ENCODE measurements around the gene MYCBP2.

Gene MYCBP2

DNA sequence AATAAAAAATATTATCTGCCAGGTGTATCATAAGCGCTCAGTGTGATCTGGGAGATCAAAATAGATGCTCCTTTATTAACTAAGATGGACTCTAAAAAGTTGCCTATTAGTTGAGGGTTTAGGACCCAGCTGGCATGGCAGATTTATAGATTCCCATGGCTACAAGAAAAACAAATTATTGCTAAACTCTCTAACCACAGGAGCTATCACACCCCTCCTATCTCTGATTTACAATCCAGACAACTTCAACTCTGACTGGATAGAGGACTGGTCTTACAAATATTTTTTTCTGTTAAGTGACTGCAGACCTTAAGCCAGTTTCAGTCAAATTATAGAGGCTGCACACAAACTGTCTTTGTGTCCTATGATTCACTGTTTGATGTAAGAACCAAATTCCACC is 45.4 kb upstream of the MYCBP2 start:
- no peaks in the 10 kb centered on the region for H3K9me3 ChIP-seq (ENCODE audit: severe bottlenecking)
- no peak for DNase-seq
- no peaks in the 10 kb centered on the region for H3K27me3 ChIP-seq (ENCODE audit: insufficient read depth, low read depth, severe bottlenecking)
- no peak overlapping the region for H3K27ac ChIP-seq
- no peak overlapping the region for H3K4me3 ChIP-seq (ENCODE audit: low read depth, low read length)
- TF ChIP-seq, protein P1, sequence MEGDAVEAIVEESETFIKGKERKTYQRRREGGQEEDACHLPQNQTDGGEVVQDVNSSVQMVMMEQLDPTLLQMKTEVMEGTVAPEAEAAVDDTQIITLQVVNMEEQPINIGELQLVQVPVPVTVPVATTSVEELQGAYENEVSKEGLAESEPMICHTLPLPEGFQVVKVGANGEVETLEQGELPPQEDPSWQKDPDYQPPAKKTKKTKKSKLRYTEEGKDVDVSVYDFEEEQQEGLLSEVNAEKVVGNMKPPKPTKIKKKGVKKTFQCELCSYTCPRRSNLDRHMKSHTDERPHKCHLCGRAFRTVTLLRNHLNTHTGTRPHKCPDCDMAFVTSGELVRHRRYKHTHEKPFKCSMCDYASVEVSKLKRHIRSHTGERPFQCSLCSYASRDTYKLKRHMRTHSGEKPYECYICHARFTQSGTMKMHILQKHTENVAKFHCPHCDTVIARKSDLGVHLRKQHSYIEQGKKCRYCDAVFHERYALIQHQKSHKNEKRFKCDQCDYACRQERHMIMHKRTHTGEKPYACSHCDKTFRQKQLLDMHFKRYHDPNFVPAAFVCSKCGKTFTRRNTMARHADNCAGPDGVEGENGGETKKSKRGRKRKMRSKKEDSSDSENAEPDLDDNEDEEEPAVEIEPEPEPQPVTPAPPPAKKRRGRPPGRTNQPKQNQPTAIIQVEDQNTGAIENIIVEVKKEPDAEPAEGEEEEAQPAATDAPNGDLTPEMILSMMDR (IDR thresholded peaks at IDR 0.05; ENCODE audit: low read depth, low read length): no peak
- H3K36me3 ChIP-seq: no peaks in the 10 kb centered on the region

DNA sequence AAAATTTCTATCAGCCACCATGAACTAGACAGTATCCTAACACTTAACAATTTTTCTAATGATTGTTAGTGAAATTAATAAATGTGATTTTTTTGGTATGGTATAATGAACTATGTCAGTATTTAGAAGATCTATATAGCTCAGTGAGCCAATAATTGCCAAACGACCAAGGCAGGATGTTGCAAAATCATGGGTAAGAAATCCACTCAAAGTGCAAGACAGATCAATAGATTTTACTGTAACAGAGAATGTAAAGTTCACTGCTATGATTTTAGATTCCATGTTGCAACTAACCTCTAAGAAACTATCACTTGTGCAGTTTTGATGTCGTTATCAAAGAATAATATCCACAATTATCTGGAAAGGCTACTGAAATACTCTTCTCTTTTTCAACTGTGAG is 44.0 kb upstream of the MYCBP2 start:
- no peak for DNase-seq
- no peak overlapping the region for H3K4me3 ChIP-seq (ENCODE audit: low read depth, low read length)
- TF ChIP-seq, protein P1 (IDR thresholded peaks at IDR 0.05; ENCODE audit: low read depth, low read length): no peak
- no peaks in the 10 kb centered on the region for H3K27me3 ChIP-seq (ENCODE audit: insufficient read depth, low read depth, severe bottlenecking)
- no peaks in the 10 kb centered on the region for H3K9me3 ChIP-seq (ENCODE audit: severe bottlenecking)
- H3K27ac ChIP-seq: no peak overlapping the region
- no peaks in the 10 kb centered on the region for H3K36me3 ChIP-seq

DNA sequence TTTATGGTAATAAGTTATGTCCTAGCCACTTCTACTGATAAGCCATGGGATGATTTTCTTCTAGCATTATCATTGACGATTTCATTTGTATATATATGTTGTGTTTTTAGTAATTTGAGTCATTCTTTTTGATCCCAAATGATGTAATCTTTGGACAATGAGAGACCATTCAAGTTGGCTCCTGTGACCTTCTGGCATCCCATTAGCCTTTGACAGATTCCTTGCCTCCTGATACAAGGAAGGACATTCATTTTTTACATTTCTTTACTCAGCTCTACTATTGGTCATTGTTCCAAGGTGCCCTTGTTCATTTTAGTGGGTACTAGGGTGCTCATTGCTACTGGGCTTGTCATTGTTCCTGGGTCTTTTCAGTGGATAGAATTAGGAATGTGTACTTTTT is 35.3 kb upstream of the MYCBP2 start:
- Histone ChIP-seq H3K9me3 (ENCODE audit: severe bottlenecking) (no peaks in the 10 kb centered on the region), H3K27ac (no peak overlapping the region), H3K36me3 (no peaks in the 10 kb centered on the region), H3K4me3 (ENCODE audit: low read depth, low read length) (no peak overlapping the region), H3K27me3 (ENCODE audit: insufficient read depth, low read depth, severe bottlenecking) (no peaks in the 10 kb centered on the region)
- TF ChIP-seq, protein P1 (IDR thresholded peaks at IDR 0.05; ENCODE audit: low read depth, low read length): no peak
- no peak for DNase-seq

DNA sequence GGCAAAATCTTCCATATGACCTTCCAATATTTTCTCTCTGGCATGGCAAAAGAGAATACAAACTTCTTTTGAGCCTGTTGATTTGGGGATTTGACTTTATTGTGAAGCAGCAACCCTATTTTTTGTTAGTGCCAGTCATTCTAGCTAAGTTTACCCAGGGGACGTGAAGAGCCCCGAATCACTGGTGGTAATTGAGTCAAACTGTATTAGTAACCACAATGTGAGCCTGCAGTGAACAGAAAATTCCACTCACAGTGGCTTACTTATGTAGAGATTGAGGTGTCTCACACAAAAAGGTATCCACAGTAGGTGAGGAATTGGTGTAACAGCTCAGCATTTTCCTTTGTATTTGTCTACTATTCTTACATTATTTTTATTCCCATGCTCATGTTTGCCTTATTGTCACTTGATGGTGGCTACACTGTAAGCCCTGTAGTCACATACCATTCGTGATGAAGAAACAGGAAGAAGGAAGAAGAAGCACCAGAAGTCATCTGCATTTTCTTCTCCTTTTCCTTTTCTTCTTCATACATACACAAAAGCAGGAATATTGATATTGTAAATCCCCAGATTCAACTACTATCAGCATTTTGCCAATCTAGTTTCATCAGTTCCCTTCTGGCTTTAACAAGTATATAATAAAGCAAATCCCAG is 33.3 kb upstream of the MYCBP2 start:
- H3K36me3 ChIP-seq: no peaks in the 10 kb centered on the region
- H3K9me3 ChIP-seq (ENCODE audit: severe bottlenecking): no peaks in the 10 kb centered on the region
- H3K27me3 ChIP-seq (ENCODE audit: insufficient read depth, low read depth, severe bottlenecking): no peaks in the 10 kb centered on the region
- H3K27ac ChIP-seq: no peak overlapping the region
- H3K4me3 ChIP-seq (ENCODE audit: low read depth, low read length): no peak overlapping the region
- TF ChIP-seq, protein P1 (IDR thresholded peaks at IDR 0.05; ENCODE audit: low read depth, low read length): no peak
- no peak for DNase-seq

DNA sequence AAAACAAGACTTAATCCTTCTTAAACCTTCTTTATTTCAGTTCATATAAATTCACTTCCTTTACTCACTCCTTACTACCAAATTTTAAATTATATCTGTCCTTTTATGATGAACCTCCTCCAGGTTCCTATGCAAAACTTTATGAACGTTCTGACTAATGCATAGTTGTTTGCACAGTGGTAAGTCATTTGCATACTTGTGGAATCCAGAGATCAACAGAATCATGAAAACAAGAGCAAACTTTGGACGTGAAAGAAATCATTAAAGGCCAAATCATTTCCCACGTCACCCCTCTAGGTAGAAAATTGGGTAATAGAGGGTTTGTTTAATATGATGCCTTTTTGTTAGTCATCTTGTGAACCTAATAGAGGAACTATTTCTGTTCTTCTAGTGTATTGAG is 32.3 kb upstream of the MYCBP2 start:
- DNase-seq: no peak
- TF ChIP-seq, protein P1 (IDR thresholded peaks at IDR 0.05; ENCODE audit: low read depth, low read length): no peak
- H3K27me3 ChIP-seq (ENCODE audit: insufficient read depth, low read depth, severe bottlenecking): no peaks in the 10 kb centered on the region
- H3K36me3 ChIP-seq: no peaks in the 10 kb centered on the region
- H3K4me3 ChIP-seq (ENCODE audit: low read depth, low read length): no peak overlapping the region
- H3K9me3 ChIP-seq (ENCODE audit: severe bottlenecking): no peaks in the 10 kb centered on the region
- no peak overlapping the region for H3K27ac ChIP-seq

DNA sequence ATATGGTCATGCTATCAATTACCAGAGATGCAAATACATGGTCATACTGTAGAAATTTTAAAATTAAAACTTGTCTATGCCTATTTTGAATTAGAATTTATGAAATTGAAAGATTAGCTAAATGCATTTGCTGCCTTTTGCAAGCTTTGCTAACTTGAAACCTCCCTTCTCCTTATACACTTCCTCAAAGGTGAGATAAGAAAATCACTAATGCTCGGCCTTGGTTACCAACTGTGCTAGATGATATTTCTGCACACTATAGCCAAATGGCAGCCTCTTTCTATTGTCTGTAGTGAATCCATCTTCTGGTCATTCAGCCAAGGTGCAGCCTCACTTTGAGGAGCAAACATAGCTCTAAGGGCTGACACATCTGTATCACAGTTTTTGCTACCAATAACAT is 31.1 kb upstream of the MYCBP2 start:
- DNase-seq: no peak
- Histone ChIP-seq H3K27me3 (ENCODE audit: insufficient read depth, low read depth, severe bottlenecking) (no peaks in the 10 kb centered on the region), H3K27ac (no peak overlapping the region), H3K4me3 (ENCODE audit: low read depth, low read length) (no peak overlapping the region), H3K9me3 (ENCODE audit: severe bottlenecking) (no peaks in the 10 kb centered on the region), H3K36me3 (no peaks in the 10 kb centered on the region)
- TF ChIP-seq, protein P1 (IDR thresholded peaks at IDR 0.05; ENCODE audit: low read depth, low read length): no peak
